ENCODE data around the gene JRKL. TPM values are rescaled to one million over a fixed set of nuclear protein-coding genes. Genes with fewer than 3 reads are reported as not detected.

Gene JRKL
- total RNA-seq, 1 donor from 2014 or later = 7.6 TPM

GRCh38 chr11:96367342-96367741, 22.5 kb upstream of the JRKL start:
- Histone ChIP-seq H3K27me3 (ENCODE audit: control insufficient read depth, insufficient read depth, low read length) (no peaks in the 10 kb centered on the region), H3K4me3 (ENCODE audit: low read depth, low read length) (no peak overlapping the region), H3K36me3 (ENCODE audit: control insufficient read depth, insufficient read depth, low read length) (peaks cover 2% of the 10 kb centered on the region)
- TF ChIP-seq CTCF (IDR thresholded peaks at IDR 0.05; ENCODE audit: insufficient read depth, low read length, severe bottlenecking) = no peak
- FAIRE-seq = no peak
- DNase-seq (ENCODE audit: low read depth) = no peak

GRCh38 chr11:96373826-96374225, 16.0 kb upstream of the JRKL start:
- Histone ChIP-seq H3K4me3 (ENCODE audit: low read depth, low read length) (no peak overlapping the region), H3K36me3 (ENCODE audit: control insufficient read depth, insufficient read depth, low read length) (peaks cover 2% of the 10 kb centered on the region), H3K27me3 (ENCODE audit: control insufficient read depth, insufficient read depth, low read length) (no peaks in the 10 kb centered on the region)
- no peak for TF ChIP-seq CTCF (IDR thresholded peaks at IDR 0.05; ENCODE audit: insufficient read depth, low read length, severe bottlenecking)
- FAIRE-seq (no peak), DNase-seq (ENCODE audit: low read depth) (no peak)

GRCh38 chr11:96376796-96377195, 13.0 kb upstream of the JRKL start:
- H3K27me3 ChIP-seq (ENCODE audit: control insufficient read depth, insufficient read depth, low read length) = no peaks in the 10 kb centered on the region
- H3K4me3 ChIP-seq (ENCODE audit: low read depth, low read length) = no peak overlapping the region
- DNase-seq (ENCODE audit: low read depth) (no peak), FAIRE-seq (no peak)
- peaks cover 2% of the 10 kb centered on the region for H3K36me3 ChIP-seq (ENCODE audit: control insufficient read depth, insufficient read depth, low read length)
- no peak for TF ChIP-seq CTCF (IDR thresholded peaks at IDR 0.05; ENCODE audit: insufficient read depth, low read length, severe bottlenecking)

GRCh38 chr11:96384156-96384555, 5.7 kb upstream of the JRKL start:
- Histone ChIP-seq H3K4me3 (ENCODE audit: low read depth, low read length) (no peak overlapping the region), H3K36me3 (ENCODE audit: control insufficient read depth, insufficient read depth, low read length) (peaks cover 1% of the 10 kb centered on the region), H3K27me3 (ENCODE audit: control insufficient read depth, insufficient read depth, low read length) (no peaks in the 10 kb centered on the region)
- FAIRE-seq = no peak
- TF ChIP-seq CTCF (IDR thresholded peaks at IDR 0.05; ENCODE audit: insufficient read depth, low read length, severe bottlenecking) = no peak
- no peak for DNase-seq (ENCODE audit: low read depth)

GRCh38 chr11:96385187-96385586, 4.6 kb upstream of the JRKL start:
- FAIRE-seq = no peak
- DNase-seq (ENCODE audit: low read depth) = no peak
- H3K27me3 ChIP-seq (ENCODE audit: control insufficient read depth, insufficient read depth, low read length) = no peaks in the 10 kb centered on the region
- H3K4me3 ChIP-seq (ENCODE audit: low read depth, low read length) = no peak overlapping the region
- peaks cover 1% of the 10 kb centered on the region for H3K36me3 ChIP-seq (ENCODE audit: control insufficient read depth, insufficient read depth, low read length)
- no peak for TF ChIP-seq CTCF (IDR thresholded peaks at IDR 0.05; ENCODE audit: insufficient read depth, low read length, severe bottlenecking)
